SK-N-SH (cell line): ENCODE results near the gene KLC1. TPM values are rescaled to one million over a fixed set of nuclear protein-coding genes. Genes with fewer than 3 reads are reported as not detected.

Source experiments
- CTCF ChIA-PET: fragments of 300-600, 350-600 bp; formaldehyde crosslinking; extraction: SDS; loops from one replicate; lab custom pipeline; 2021; lab: Yijun Ruan, JAX
- POLR2A ChIA-PET: fragments of 350-600 bp; sonication (Branson Sonifier 250); formaldehyde crosslinking; extraction: SDS; loops from one replicate; lab custom pipeline; 2020; ENCODE audit warnings: antibody characterized with exemption, inconsistent platforms; lab: Yijun Ruan, JAX
- DNase-seq: peaks from one replicate; pipeline ENCODE4 v3.0.0; 2012
- H2AFZ ChIP-seq: fragments of 200-600 bp; sonication (generic); 2 replicates; pipeline ENCODE4 v1.8.1; 2016; ENCODE audit warnings: antibody characterized with exemption, mild to moderate bottlenecking, low read depth
- H3F3A ChIP-seq: fragments of 200-600 bp; sonication (generic); replicated peaks from 2 replicates; pipeline ENCODE3; 2016; ENCODE audit warnings: antibody characterized with exemption, mild to moderate bottlenecking; ENCODE audit not compliant: insufficient read depth
- H3K27ac ChIP-seq, 2 experiments: fragments of 200-500 bp in 1 of 2; fragments of 200-600 bp in 1 of 2; sonication (Bioruptor generic) in 1 of 2; sonication (generic), shearing (Covaris generic) in 1 of 2; 2 replicates each; pipeline versions ENCODE4 v1.5.1 to v1.6.1; 2014 to 2016; ENCODE audit warnings: low read depth in 2 of 2, inconsistent platforms in 1 of 2, low read length in 1 of 2, mild to moderate bottlenecking in 1 of 2, mixed read lengths in 1 of 2
- H3K27me3 ChIP-seq: fragments of 200-600 bp; sonication (generic), shearing (Covaris generic); 2 replicates; pipeline ENCODE4 v1.6.1; 2016; ENCODE audit warnings: mixed run types; ENCODE audit not compliant: insufficient read depth
- H3K36me3 ChIP-seq, 2 experiments: fragments of 200-500 bp in 1 of 2; fragments of 200-600 bp in 1 of 2; sonication (Bioruptor generic) in 1 of 2; sonication (generic) in 1 of 2; replicated peaks in 1 of 2; 2 replicates each; pipeline versions ENCODE3 to v1.5.1; 2014 to 2016; ENCODE audit warnings: low read length in 1 of 2, mild to moderate bottlenecking in 1 of 2; ENCODE audit not compliant: insufficient read depth in 2 of 2, control insufficient read depth in 1 of 2
- H3K4me1 ChIP-seq, 2 experiments: fragments of 200-500 bp in 1 of 2; fragments of 200-600 bp in 1 of 2; sonication (Bioruptor generic) in 1 of 2; sonication (generic), shearing (Covaris generic) in 1 of 2; 2 replicates each; pipeline versions ENCODE4 v1.5.1 to v1.6.1; 2014 to 2016; ENCODE audit warnings: low read depth in 1 of 2, low read length in 1 of 2, mixed run types in 1 of 2; ENCODE audit not compliant: insufficient read depth in 2 of 2, control insufficient read depth in 1 of 2
- H3K4me2 ChIP-seq: fragments of 200-600 bp; sonication (generic), shearing (Covaris generic); 2 replicates; pipeline ENCODE4 v1.6.1; 2017; ENCODE audit warnings: mixed run types
- H3K4me3 ChIP-seq, 2 experiments: fragments of 200-500 bp in 1 of 2; fragments of 200-600 bp in 1 of 2; sonication (Bioruptor generic) in 1 of 2; sonication (generic), shearing (Covaris generic) in 1 of 2; 2 replicates each; pipeline versions ENCODE4 v1.5.1 to v1.8.1; 2014 to 2016; ENCODE audit warnings: low read depth in 2 of 2, inconsistent platforms in 1 of 2, low read length in 1 of 2, mild to moderate bottlenecking in 1 of 2, mixed read lengths in 1 of 2, moderate library complexity in 1 of 2
- H3K79me2 ChIP-seq: fragments of 200-600 bp; sonication (generic); 2 replicates; pipeline ENCODE4 v1.8.1; 2017; ENCODE audit warnings: mild to moderate bottlenecking; ENCODE audit not compliant: insufficient read depth
- H3K9ac ChIP-seq: fragments of 200-600 bp; sonication (generic); 2 replicates; pipeline ENCODE4 v1.6.1; 2017; ENCODE audit warnings: mixed run types
- H3K9me2 ChIP-seq: fragments of 200-600 bp; sonication (generic); 2 replicates; pipeline ENCODE4 v1.6.1; 2017; ENCODE audit warnings: mixed run types
- H3K9me3 ChIP-seq: fragments of 200-600 bp; sonication (generic); 2 replicates; pipeline ENCODE4 v1.6.1; 2017; ENCODE audit warnings: mixed run types, mild to moderate bottlenecking, moderate library complexity
- H4K20me1 ChIP-seq: fragments of 200-600 bp; sonication (generic); 2 replicates; pipeline ENCODE4 v1.6.1; 2017; ENCODE audit warnings: mild to moderate bottlenecking, mixed run types; ENCODE audit not compliant: insufficient read depth
- ELF1 ChIP-seq: IDR thresholded peaks from 2 replicates; pipeline ENCODE4 v1.4.0; 2012
- EZH2phosphoT487 ChIP-seq: fragments of 200-600 bp; sonication (generic); IDR thresholded peaks from 2 replicates; pipeline ENCODE4 v1.6.1; 2017; ENCODE audit warnings: low read depth, mixed run types, mild to moderate bottlenecking, antibody characterized with exemption, moderate library complexity, borderline replicate concordance
- FOSL2 ChIP-seq: IDR thresholded peaks from 2 replicates; pipeline ENCODE4 v1.4.0; 2012; ENCODE audit warnings: low read depth, mild to moderate bottlenecking, moderate library complexity, borderline replicate concordance
- FOXJ3 ChIP-seq: sonication (generic); formaldehyde crosslinking; IDR thresholded peaks from 2 replicates; pipeline ENCODE4 v1.5.1; 2020; ENCODE audit warnings: mild to moderate bottlenecking, missing genetic modification reagents
- FOXM1 ChIP-seq: IDR thresholded peaks from 2 replicates; pipeline ENCODE4 v1.4.0; 2012; ENCODE audit warnings: low read depth, mild to moderate bottlenecking
- JUND ChIP-seq: IDR thresholded peaks from 2 replicates; pipeline ENCODE4 v1.4.0; 2012
- MEF2A ChIP-seq: IDR thresholded peaks from 2 replicates; pipeline ENCODE4 v1.4.0; 2012; ENCODE audit warnings: low read depth, borderline replicate concordance
- MXI1 ChIP-seq: IDR thresholded peaks from 2 replicates; pipeline ENCODE4 v1.6.1; 2012; ENCODE audit warnings: mild to moderate bottlenecking, low read depth, low read length, improper control_type of control experiment
- NFIC ChIP-seq: IDR thresholded peaks from 2 replicates; pipeline ENCODE4 v1.4.0; 2012; ENCODE audit warnings: borderline replicate concordance
- RCOR1 ChIP-seq: fragments of 150-350 bp; IDR thresholded peaks from 2 replicates; pipeline ENCODE4 v1.6.1; 2017; ENCODE audit warnings: antibody characterized with exemption, low read length
- SMC3 ChIP-seq: IDR thresholded peaks from 2 replicates; pipeline ENCODE4 v1.6.1; 2012; ENCODE audit warnings: low read depth, low read length, improper control_type of control experiment
- TCF12 ChIP-seq: IDR thresholded peaks from 2 replicates; pipeline ENCODE4 v1.4.0; 2012
- TEAD4 ChIP-seq: IDR thresholded peaks from 2 replicates; pipeline ENCODE4 v1.4.0; 2012; ENCODE audit warnings: mild to moderate bottlenecking, borderline replicate concordance; ENCODE audit not compliant: insufficient read depth
- YY1 ChIP-seq: IDR thresholded peaks from 2 replicates; pipeline ENCODE4 v1.4.0; 2012; ENCODE audit warnings: low read depth, mild to moderate bottlenecking
- WGBS: methylation state at CpG from one replicate; pipeline ENCODE4 v1.1.6; 2017; ENCODE audit warnings: low lambda C conversion rate; 5-methylcytosine and 5-hydroxymethylcytosine counted together
- polyA plus RNA-seq, 3 experiments: library from polyadenylated mRNA; depleted of rRNA; stranded (reverse); fragments of >200 nt; gene quantifications; 2 replicates each; pipeline ENCODE4 v1.2.3, GENCODE V29; 2012
- TF ChIP-seq, protein P1 (sequence below): IDR thresholded peaks from 2 replicates; pipeline ENCODE4 v1.4.0; 2012; ENCODE audit warnings: low read depth, borderline replicate concordance
- TF ChIP-seq, protein P2 (sequence below): fragments of 150-350 bp; IDR thresholded peaks from 2 replicates; pipeline ENCODE4 v1.6.1; 2017; ENCODE audit warnings: antibody characterized with exemption, low read length, low read depth, borderline replicate concordance
- TF ChIP-seq, protein P3 (sequence below): IDR thresholded peaks from 2 replicates; pipeline ENCODE4; 2012
- TF ChIP-seq, protein P4 (sequence below): IDR thresholded peaks from 2 replicates; pipeline ENCODE4 v1.4.0; 2012; ENCODE audit warnings: low read depth
- TF ChIP-seq, protein P5 (sequence below): IDR thresholded peaks from 2 replicates; pipeline ENCODE4 v1.6.1; 2012; ENCODE audit warnings: mild to moderate bottlenecking, low read depth, low read length, moderate library complexity

Gene KLC1
- polyA plus RNA-seq, 1 of the 3 experiments (the other 2 are of a cell fraction) = 308 TPM

DNA sequence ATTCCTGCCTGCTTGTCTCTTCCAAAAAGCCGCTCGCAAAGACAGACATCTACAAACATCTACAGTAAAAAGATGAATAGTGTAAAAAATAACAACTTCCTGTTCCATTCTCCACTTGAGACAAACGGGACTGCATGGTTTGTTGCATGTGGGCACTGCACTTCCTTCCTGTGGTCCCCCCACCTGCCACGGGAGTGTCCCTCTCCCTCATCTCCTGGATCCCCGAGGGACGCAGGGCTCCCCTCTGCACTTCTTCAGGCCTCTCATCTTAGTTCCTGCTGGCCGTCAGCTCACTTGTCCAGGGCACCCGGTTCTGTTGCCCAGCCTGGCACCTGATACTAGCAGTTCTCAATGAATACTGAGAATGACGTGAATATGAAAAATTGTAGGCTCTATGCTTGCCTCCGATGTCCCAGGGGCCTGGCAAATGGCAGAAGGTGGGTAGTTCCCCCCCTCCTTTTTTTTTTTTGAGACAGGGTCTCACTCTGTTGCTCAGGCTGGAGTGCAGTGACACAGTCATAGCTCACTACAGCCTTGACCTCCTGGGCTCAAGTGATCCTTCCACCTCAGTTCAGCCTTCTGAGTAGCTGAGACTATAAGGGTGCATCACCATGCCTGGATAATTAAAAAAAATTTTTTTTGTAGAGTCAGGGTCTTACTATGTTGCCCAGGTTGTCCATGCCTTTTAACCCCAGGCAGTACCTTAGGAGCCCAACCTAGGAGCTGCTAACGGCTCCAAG lies 3.5 kb upstream of the KLC1 start:
- ChIA-PET POLR2A (no interaction called here), CTCF (no interaction called here)
- Histone ChIP-seq H4K20me1 (peaks cover 7% of the 10 kb centered on the region), H2AFZ (peak overlapping the region; percentile 86), H3K79me2 (peaks cover 20% of the 10 kb centered on the region), H3F3A (peaks cover 14% of the 10 kb centered on the region), H3K4me3 (no peak overlapping the region), H3K4me2 (peak overlapping the region; percentile 47; the same call in 1 of the 2 replicates), H3K9me2 (no peaks in the 10 kb centered on the region), H3K4me1 (peaks cover 9 to 17% of the 10 kb centered on the region in 2 experiments), H3K9me3 (no peaks in the 10 kb centered on the region), H3K27ac (peak overlapping the region; percentile 3 to 65; a peak in 3 of 4 replicates), H3K27me3 (no peaks in the 10 kb centered on the region), H3K9ac (peak overlapping the region; percentile 36; the same call in 1 of the 2 replicates), H3K36me3 (no peaks in the 10 kb centered on the region)
- TF ChIP-seq FOXM1 = no peak
- TF ChIP-seq, protein P1, sequence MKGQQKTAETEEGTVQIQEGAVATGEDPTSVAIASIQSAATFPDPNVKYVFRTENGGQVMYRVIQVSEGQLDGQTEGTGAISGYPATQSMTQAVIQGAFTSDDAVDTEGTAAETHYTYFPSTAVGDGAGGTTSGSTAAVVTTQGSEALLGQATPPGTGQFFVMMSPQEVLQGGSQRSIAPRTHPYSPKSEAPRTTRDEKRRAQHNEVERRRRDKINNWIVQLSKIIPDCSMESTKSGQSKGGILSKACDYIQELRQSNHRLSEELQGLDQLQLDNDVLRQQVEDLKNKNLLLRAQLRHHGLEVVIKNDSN = no peak
- no peak for TF ChIP-seq ELF1
- TF ChIP-seq TEAD4 = no peak
- TF ChIP-seq FOXJ3 (CRISPR knock-in tag) = no peak
- no peak for TF ChIP-seq SMC3
- TF ChIP-seq TCF12 = no peak
- no peak for TF ChIP-seq MEF2A
- no peak for TF ChIP-seq MXI1
- TF ChIP-seq, protein P2, sequence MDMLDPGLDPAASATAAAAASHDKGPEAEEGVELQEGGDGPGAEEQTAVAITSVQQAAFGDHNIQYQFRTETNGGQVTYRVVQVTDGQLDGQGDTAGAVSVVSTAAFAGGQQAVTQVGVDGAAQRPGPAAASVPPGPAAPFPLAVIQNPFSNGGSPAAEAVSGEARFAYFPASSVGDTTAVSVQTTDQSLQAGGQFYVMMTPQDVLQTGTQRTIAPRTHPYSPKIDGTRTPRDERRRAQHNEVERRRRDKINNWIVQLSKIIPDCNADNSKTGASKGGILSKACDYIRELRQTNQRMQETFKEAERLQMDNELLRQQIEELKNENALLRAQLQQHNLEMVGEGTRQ = no peak
- TF ChIP-seq NFIC = no peak
- WGBS = 86% methylated on average over 11 of the region's 11 CpGs
- DNase-seq = no peak

DNA sequence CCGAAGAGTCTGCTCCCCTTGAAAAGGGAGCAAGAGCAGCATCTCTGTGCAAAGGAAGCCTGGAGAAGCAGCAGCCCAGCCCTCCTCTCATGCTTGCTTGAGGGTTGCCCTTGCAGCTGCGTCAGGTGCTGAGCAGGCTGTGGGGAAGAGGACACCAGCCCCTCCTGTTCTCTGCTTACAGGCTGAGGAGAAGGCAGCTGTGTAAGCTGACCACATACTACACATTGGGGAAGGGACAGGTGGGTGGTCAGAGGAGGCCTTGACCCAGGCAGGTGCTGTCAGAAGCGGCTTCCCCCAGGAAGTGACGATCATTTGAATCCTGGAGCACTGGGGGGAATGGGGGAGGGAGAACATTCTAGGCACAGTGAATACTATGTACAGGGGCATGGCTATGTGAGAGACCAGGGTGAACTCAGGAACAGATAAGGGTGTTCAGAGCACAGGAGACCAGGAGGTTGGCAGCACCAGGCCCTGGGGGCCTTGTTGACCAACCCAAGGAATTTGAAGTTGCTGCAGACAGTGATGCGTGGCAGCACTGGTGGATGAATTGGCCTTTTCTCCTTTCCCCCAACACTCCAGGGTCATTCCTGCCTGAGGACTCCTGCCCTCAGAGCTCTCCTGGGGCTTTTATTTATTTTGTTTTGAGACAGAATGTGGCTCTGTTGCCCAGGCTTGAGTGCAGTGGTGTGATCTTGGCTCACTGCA lies 2.7 kb upstream of the KLC1 start:
- peaks cover 15% of the 10 kb centered on the region for H3F3A ChIP-seq
- POLR2A ChIA-PET = no interaction called here
- H3K4me1 ChIP-seq = peaks cover 13 to 21% of the 10 kb centered on the region in 2 experiments
- no peak overlapping the region for H3K4me2 ChIP-seq
- no peak overlapping the region for H3K4me3 ChIP-seq
- H3K9me2 ChIP-seq = no peaks in the 10 kb centered on the region
- no peak overlapping the region for H3K27ac ChIP-seq
- H2AFZ ChIP-seq = no peak overlapping the region
- DNase-seq = no peak
- 95% methylated on average over 5 of the region's 5 CpGs for WGBS
- H3K27me3 ChIP-seq = no peaks in the 10 kb centered on the region
- CTCF ChIA-PET = interaction anchor here (3.1 kb wide), 1 partner anchor 18 kb away, joined by 11 read pairs; no protein-coding TSS in a partner anchor
- H4K20me1 ChIP-seq = peaks cover 15% of the 10 kb centered on the region
- H3K36me3 ChIP-seq = peaks cover 0 to 3% of the 10 kb centered on the region in 2 experiments
- H3K79me2 ChIP-seq = peaks cover 27% of the 10 kb centered on the region
- no peaks in the 10 kb centered on the region for H3K9me3 ChIP-seq
- no peak overlapping the region for H3K9ac ChIP-seq
- TF ChIP-seq RCOR1 (no peak), EZH2phosphoT487 (no peak), FOSL2 (no peak), YY1 (no peak), NFIC (no peak), FOXJ3 (CRISPR knock-in tag) (no peak), TEAD4 (no peak), JUND (no peak)
- TF ChIP-seq, protein P3, sequence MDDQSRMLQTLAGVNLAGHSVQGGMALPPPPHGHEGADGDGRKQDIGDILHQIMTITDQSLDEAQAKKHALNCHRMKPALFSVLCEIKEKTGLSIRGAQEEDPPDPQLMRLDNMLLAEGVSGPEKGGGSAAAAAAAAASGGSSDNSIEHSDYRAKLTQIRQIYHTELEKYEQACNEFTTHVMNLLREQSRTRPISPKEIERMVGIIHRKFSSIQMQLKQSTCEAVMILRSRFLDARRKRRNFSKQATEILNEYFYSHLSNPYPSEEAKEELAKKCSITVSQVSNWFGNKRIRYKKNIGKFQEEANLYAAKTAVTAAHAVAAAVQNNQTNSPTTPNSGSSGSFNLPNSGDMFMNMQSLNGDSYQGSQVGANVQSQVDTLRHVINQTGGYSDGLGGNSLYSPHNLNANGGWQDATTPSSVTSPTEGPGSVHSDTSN = no peak
- TF ChIP-seq, protein P4, sequence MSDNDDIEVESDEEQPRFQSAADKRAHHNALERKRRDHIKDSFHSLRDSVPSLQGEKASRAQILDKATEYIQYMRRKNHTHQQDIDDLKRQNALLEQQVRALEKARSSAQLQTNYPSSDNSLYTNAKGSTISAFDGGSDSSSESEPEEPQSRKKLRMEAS = no peak
- TF ChIP-seq, protein P5, sequence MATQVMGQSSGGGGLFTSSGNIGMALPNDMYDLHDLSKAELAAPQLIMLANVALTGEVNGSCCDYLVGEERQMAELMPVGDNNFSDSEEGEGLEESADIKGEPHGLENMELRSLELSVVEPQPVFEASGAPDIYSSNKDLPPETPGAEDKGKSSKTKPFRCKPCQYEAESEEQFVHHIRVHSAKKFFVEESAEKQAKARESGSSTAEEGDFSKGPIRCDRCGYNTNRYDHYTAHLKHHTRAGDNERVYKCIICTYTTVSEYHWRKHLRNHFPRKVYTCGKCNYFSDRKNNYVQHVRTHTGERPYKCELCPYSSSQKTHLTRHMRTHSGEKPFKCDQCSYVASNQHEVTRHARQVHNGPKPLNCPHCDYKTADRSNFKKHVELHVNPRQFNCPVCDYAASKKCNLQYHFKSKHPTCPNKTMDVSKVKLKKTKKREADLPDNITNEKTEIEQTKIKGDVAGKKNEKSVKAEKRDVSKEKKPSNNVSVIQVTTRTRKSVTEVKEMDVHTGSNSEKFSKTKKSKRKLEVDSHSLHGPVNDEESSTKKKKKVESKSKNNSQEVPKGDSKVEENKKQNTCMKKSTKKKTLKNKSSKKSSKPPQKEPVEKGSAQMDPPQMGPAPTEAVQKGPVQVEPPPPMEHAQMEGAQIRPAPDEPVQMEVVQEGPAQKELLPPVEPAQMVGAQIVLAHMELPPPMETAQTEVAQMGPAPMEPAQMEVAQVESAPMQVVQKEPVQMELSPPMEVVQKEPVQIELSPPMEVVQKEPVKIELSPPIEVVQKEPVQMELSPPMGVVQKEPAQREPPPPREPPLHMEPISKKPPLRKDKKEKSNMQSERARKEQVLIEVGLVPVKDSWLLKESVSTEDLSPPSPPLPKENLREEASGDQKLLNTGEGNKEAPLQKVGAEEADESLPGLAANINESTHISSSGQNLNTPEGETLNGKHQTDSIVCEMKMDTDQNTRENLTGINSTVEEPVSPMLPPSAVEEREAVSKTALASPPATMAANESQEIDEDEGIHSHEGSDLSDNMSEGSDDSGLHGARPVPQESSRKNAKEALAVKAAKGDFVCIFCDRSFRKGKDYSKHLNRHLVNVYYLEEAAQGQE = no peak
